A549 (cell line): Measurements from ENCODE around the gene BBS9.

ENCODE experiments used
- CBX8 ChIP-seq: fragments of 200-600 bp; sonication (generic); IDR thresholded peaks from 2 replicates; pipeline ENCODE4 v1.6.1; 2016
- CEBPB ChIP-seq, 2 experiments: fragments of >200 bp in 1 of 2; sonication (Bioruptor Twin) in 1 of 2; formaldehyde crosslinking in 1 of 2; IDR thresholded peaks; 2 replicates each; pipeline ENCODE4 v1.6.1; 2012 to 2016
- CHD2 ChIP-seq: fragments of 150-350 bp; IDR thresholded peaks from 2 replicates; pipeline ENCODE4 v1.6.1; 2014; ENCODE audit warnings: low read length; ENCODE audit not compliant: partially characterized antibody
- EP300 ChIP-seq, 2 experiments: fragments of >200 bp; sonication (Bioruptor Twin); formaldehyde crosslinking; IDR thresholded peaks; 2 replicates in 1 of 2; 3 replicates in 1 of 2; pipeline ENCODE4 v1.6.1; 2016 to 2017
- GATA3 ChIP-seq: IDR thresholded peaks from 2 replicates; pipeline ENCODE4 v1.6.1; 2012; ENCODE audit warnings: borderline replicate concordance
- JUN ChIP-seq, 2 experiments: fragments of >200 bp; sonication (Bioruptor Twin); formaldehyde crosslinking; IDR thresholded peaks; 2 replicates in 1 of 2; 3 replicates in 1 of 2; pipeline ENCODE4 v1.6.1; 2016 to 2017
- MYC ChIP-seq: IDR thresholded peaks from 2 replicates; pipeline ENCODE4 v1.6.1; 2012; ENCODE audit warnings: mild to moderate bottlenecking, inconsistent platforms, low read length, improper control_type of control experiment, borderline replicate concordance
- NPAS2 ChIP-seq: fragments of 250-450 bp; sonication (Bioruptor Pico); IDR thresholded peaks from 2 replicates; pipeline ENCODE4 v1.8.0; 2022; ENCODE audit warnings: mild to moderate bottlenecking, moderate library complexity, borderline replicate concordance
- NR3C1 ChIP-seq: fragments of >200 bp; sonication (Bioruptor Twin); formaldehyde crosslinking; IDR thresholded peaks from 3 replicates; pipeline ENCODE4 v1.6.1; 2017
- POLR2A ChIP-seq: IDR thresholded peaks from 2 replicates; pipeline ENCODE4 v1.6.1; 2012; ENCODE audit warnings: mild to moderate bottlenecking, low read length
- ZFP36 ChIP-seq: fragments of 450-650 bp; IDR thresholded peaks from 2 replicates; pipeline ENCODE4 v1.6.1; 2014; ENCODE audit warnings: borderline replicate concordance; ENCODE audit not compliant: partially characterized antibody
- TF ChIP-seq, protein P1 (sequence below): fragments of >200 bp; sonication (Bioruptor Twin); formaldehyde crosslinking; IDR thresholded peaks from 3 replicates; pipeline ENCODE4 v1.5.1; 2016
- TF ChIP-seq, protein P2 (sequence below): fragments of 150-350 bp; IDR thresholded peaks from 2 replicates; pipeline ENCODE4 v1.6.1; 2014; ENCODE audit warnings: low read depth, mild to moderate bottlenecking, low read length
- TF ChIP-seq, protein P3 (sequence below): IDR thresholded peaks from 2 replicates; pipeline ENCODE4 v1.6.1; 2012

DNA sequence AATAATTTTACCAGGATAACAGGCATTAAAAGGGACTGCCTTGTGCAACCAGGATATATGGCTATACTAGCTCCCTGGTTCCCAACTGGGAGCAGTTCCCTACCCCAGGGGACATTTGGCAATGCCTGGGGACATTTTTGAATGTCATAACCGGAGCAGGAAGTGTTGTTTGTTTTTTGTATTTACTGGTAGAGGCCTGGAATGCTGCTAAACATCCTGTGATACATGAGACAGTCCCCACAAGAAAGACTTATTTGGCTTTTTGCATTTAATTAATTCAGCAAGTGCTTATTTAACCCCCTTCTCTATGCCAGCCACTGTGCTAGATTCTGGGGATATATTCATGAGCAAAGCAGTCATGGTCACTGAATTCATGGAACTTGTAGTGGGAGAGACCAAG, 181.2 kb downstream of the BBS9 start:
- TF ChIP-seq ZFP36 (no peak), EP300 (IDR thresholded peaks at IDR 0.05) (no peak), CEBPB (IDR thresholded peaks at IDR 0.05) (no peak), JUN (IDR thresholded peaks at IDR 0.05) (no peak), CBX8 (no peak), NR3C1 (no peak), MYC (no peak), GATA3 (no peak), NPAS2 (CRISPR knock-in tag) (no peak), CHD2 (no peak), POLR2A (no peak)
- TF ChIP-seq, protein P1, sequence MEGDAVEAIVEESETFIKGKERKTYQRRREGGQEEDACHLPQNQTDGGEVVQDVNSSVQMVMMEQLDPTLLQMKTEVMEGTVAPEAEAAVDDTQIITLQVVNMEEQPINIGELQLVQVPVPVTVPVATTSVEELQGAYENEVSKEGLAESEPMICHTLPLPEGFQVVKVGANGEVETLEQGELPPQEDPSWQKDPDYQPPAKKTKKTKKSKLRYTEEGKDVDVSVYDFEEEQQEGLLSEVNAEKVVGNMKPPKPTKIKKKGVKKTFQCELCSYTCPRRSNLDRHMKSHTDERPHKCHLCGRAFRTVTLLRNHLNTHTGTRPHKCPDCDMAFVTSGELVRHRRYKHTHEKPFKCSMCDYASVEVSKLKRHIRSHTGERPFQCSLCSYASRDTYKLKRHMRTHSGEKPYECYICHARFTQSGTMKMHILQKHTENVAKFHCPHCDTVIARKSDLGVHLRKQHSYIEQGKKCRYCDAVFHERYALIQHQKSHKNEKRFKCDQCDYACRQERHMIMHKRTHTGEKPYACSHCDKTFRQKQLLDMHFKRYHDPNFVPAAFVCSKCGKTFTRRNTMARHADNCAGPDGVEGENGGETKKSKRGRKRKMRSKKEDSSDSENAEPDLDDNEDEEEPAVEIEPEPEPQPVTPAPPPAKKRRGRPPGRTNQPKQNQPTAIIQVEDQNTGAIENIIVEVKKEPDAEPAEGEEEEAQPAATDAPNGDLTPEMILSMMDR = no peak
- TF ChIP-seq, protein P2, sequence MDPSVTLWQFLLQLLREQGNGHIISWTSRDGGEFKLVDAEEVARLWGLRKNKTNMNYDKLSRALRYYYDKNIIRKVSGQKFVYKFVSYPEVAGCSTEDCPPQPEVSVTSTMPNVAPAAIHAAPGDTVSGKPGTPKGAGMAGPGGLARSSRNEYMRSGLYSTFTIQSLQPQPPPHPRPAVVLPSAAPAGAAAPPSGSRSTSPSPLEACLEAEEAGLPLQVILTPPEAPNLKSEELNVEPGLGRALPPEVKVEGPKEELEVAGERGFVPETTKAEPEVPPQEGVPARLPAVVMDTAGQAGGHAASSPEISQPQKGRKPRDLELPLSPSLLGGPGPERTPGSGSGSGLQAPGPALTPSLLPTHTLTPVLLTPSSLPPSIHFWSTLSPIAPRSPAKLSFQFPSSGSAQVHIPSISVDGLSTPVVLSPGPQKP = no peak
- TF ChIP-seq, protein P3, sequence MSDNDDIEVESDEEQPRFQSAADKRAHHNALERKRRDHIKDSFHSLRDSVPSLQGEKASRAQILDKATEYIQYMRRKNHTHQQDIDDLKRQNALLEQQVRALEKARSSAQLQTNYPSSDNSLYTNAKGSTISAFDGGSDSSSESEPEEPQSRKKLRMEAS = no peak
